HepG2 (cell line): Measurements from ENCODE around the gene TRIM69. TPM values are rescaled to one million over a fixed set of nuclear protein-coding genes. Genes with fewer than 3 reads are reported as not detected.

Experiments used
- CTCF ChIP-seq: sonication (generic); formaldehyde crosslinking; IDR thresholded peaks from 2 replicates; pipeline ENCODE4 v1.5.0; 2020; ENCODE audit warnings: mild to moderate bottlenecking, missing genetic modification reagents, moderate library complexity
- FOXP4 ChIP-seq: sonication (generic); formaldehyde crosslinking; IDR thresholded peaks from 2 replicates; pipeline ENCODE4 v1.4.0; 2020; ENCODE audit warnings: missing genetic modification reagents
- GABPB1 ChIP-seq: IDR thresholded peaks from 2 replicates; pipeline ENCODE4 v1.6.1; 2016; ENCODE audit warnings: mild to moderate bottlenecking, missing genetic modification reagents, moderate library complexity, missing compliant biosample characterization
- HDAC2 ChIP-seq: sonication (generic); formaldehyde crosslinking; IDR thresholded peaks from 2 replicates; pipeline ENCODE4 v1.4.0; 2020; ENCODE audit warnings: missing genetic modification reagents
- KDM2A ChIP-seq: sonication (generic); formaldehyde crosslinking; IDR thresholded peaks from 2 replicates; pipeline ENCODE4 v1.4.0; 2020; ENCODE audit warnings: low read depth, missing genetic modification reagents, borderline replicate concordance
- MLX ChIP-seq: IDR thresholded peaks from 2 replicates; pipeline ENCODE4 v1.6.1; 2016
- MTA1 ChIP-seq: sonication (generic); formaldehyde crosslinking; IDR thresholded peaks from 2 replicates; pipeline ENCODE4 v1.4.0; 2020; ENCODE audit warnings: missing genetic modification reagents, mild to moderate bottlenecking, borderline replicate concordance
- PHF20 ChIP-seq: sonication (generic); formaldehyde crosslinking; IDR thresholded peaks from 2 replicates; pipeline ENCODE4 v1.5.0; 2020; ENCODE audit warnings: mild to moderate bottlenecking, missing genetic modification reagents
- POLR2A ChIP-seq, 2 experiments: IDR thresholded peaks; 2 replicates each; pipeline ENCODE4 v1.6.1; 2011; ENCODE audit warnings: low read depth in 2 of 2, low read length in 2 of 2, mild to moderate bottlenecking in 1 of 2, moderate library complexity in 1 of 2; ENCODE audit not compliant: insufficient read depth in 1 of 2
- POLR2AphosphoS5 ChIP-seq: IDR thresholded peaks from 2 replicates; pipeline ENCODE4 v1.6.1; 2012; ENCODE audit warnings: low read depth, low read length
- SKI ChIP-seq: fragments of 450-650 bp; IDR thresholded peaks from one replicate; pipeline ENCODE4 v1.6.1; 2018; ENCODE audit warnings: mild to moderate bottlenecking; ENCODE audit not compliant: partially characterized antibody
- SMAD1 ChIP-seq: sonication (generic); formaldehyde crosslinking; IDR thresholded peaks from 2 replicates; pipeline ENCODE4 v1.4.0; 2020; ENCODE audit warnings: missing genetic modification reagents, low read depth, mild to moderate bottlenecking, borderline replicate concordance
- SPEN ChIP-seq: sonication (generic); formaldehyde crosslinking; IDR thresholded peaks from 2 replicates; pipeline ENCODE4 v1.5.1; 2020; ENCODE audit warnings: low read depth, mild to moderate bottlenecking, missing genetic modification reagents
- TARDBP ChIP-seq: sonication (generic); formaldehyde crosslinking; IDR thresholded peaks from 2 replicates; pipeline ENCODE4 v1.8.0; 2022; ENCODE audit warnings: mild to moderate bottlenecking, missing genetic modification reagents
- ZBTB20 ChIP-seq: sonication (generic); formaldehyde crosslinking; IDR thresholded peaks from 2 replicates; pipeline ENCODE4 v1.8.1; 2023; ENCODE audit warnings: missing genetic modification reagents, low read depth, mild to moderate bottlenecking, borderline replicate concordance
- ZNF281 ChIP-seq: sonication (generic); formaldehyde crosslinking; IDR thresholded peaks from 2 replicates; pipeline ENCODE4 v1.4.0; 2020; ENCODE audit warnings: missing genetic modification reagents, borderline replicate concordance
- ZNF343 ChIP-seq: sonication (generic); formaldehyde crosslinking; IDR thresholded peaks from 2 replicates; pipeline ENCODE4 v1.4.0; 2020; ENCODE audit warnings: mild to moderate bottlenecking, missing genetic modification reagents
- ZNF580 ChIP-seq: IDR thresholded peaks from 2 replicates; pipeline ENCODE4 v1.6.1; 2016; ENCODE audit warnings: low read depth, borderline replicate concordance
- ZNF614 ChIP-seq: IDR thresholded peaks from 2 replicates; pipeline ENCODE4 v1.6.1; 2018; ENCODE audit warnings: missing biosample characterization, missing genetic modification reagents, inconsistent platforms, borderline replicate concordance
- ZUFSP ChIP-seq: sonication (generic); formaldehyde crosslinking; IDR thresholded peaks from 2 replicates; pipeline ENCODE4 v1.9.0; 2021; ENCODE audit warnings: missing genetic modification reagents, mild to moderate bottlenecking, borderline replicate concordance
- polyA plus RNA-seq, 8 experiments: library from polyadenylated mRNA; depleted of rRNA in 3 of 8; stranded (reverse) in 7 of 8; unstranded in 1 of 8; fragments of >200 nt; fragmentation: Illumina TruSeq in 4 of 8; extraction: Trizol in 4 of 8; gene quantifications; 2 replicates each; pipeline versions ENCODE4 v1.2.1 to v1.2.3, GENCODE V29; 2011 to 2016; ENCODE audit warnings: low read depth in 4 of 8, missing spikeins in 1 of 8, mixed read lengths in 1 of 8; ENCODE audit not compliant: insufficient read depth in 1 of 8
- total RNA-seq, 5 experiments: library from RNA; depleted of rRNA; stranded (reverse); fragments of >200 nt; fragmentation: Illumina TruSeq; extraction: Trizol; gene quantifications; 2 replicates each; pipeline ENCODE4 v1.2.3, GENCODE V29; 2016; ENCODE audit warnings: low read depth in 1 of 5

TRIM69 gene
- total and polyA plus RNA-seq, 2 of the 13 experiments (the other 11 are each of a cell fraction or from before 2014, with no cell fraction given): 2.6 to 3.2 TPM

- TF ChIP-seq FOXP4 (no peak), ZNF580 (CRISPR knock-in tag) (peak; percentile 69), HDAC2 (CRISPR knock-in tag) (no peak; the same call in 1 of the 2 replicates), PHF20 (CRISPR knock-in tag) (no peak), POLR2A (IDR thresholded peaks at IDR 0.05; ENCODE audit: insufficient read depth in 1 of 2, low read depth in 2 of 2, low read length in 2 of 2) (peak; percentile 100), KDM2A (CRISPR knock-in tag) (peak; percentile 79), SMAD1 (CRISPR knock-in tag) (0 out of 2 replicates have a peak, but pooled peaks have one; percentile 35), MLX (0 out of 2 replicates have a peak, but pooled peaks have one; percentile 30), GABPB1 (CRISPR knock-in tag) (0 out of 2 replicates have a peak, but pooled peaks have one; percentile 49), ZUFSP (CRISPR knock-in tag) (no peak), ZNF614 (peak; percentile 53; the same call in 1 of the 2 replicates), CTCF (CRISPR knock-in tag) (peak; percentile 29), TARDBP (CRISPR knock-in tag) (peak; percentile 48; the same call in 1 of the 2 replicates), MTA1 (CRISPR knock-in tag) (peak; percentile 42; the same call in 1 of the 2 replicates), SPEN (peak; percentile 50; the same call in 1 of the 2 replicates), SKI (peak; percentile 9), POLR2AphosphoS5 (peak; percentile 100), ZNF343 (CRISPR knock-in tag) (0 out of 2 replicates have a peak, but pooled peaks have one; percentile 44), ZNF281 (CRISPR knock-in tag) (peak; percentile 15; the same call in 1 of the 2 replicates), ZBTB20 (no peak)
Observed at GRCh38 chr15:44711096-44711742, 25.1 kb upstream of the TRIM69 start, which contains the start of the genes B2M and PATL2 (continued).
